GM18499 (cell line): ENCODE measurements around the gene PRR19.

Experiments used
- ATAC-seq: cut with Tn5 transposase; IDR thresholded peaks from one replicate; pipeline ENCODE4 v1.9.1; 2021; ENCODE audit warnings: moderate number of reproducible peaks; ENCODE audit not compliant: insufficient read depth, unreplicated experiment

Gene PRR19

DNA sequence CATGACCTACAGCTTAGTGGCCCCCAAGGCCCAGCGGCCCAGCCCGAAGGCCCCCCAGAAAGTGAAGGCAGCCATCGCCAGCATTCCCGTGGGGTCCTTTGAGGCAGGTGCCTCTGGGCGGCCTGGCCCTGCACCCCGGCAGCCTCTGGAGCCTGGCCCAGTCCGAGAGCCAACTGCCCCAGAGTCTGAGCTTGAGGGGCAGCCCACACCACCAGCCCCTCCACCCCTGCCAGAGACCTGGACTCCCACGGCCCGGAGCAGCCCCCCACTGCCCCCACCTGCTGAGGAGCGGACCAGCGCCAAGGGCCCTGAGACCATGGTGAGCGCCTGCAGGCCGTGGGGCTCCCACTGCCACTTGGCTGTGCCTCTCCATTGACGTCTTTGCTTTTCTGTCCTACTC lies 9.0 kb upstream of the PRR19 start:
- no peak for ATAC-seq

DNA sequence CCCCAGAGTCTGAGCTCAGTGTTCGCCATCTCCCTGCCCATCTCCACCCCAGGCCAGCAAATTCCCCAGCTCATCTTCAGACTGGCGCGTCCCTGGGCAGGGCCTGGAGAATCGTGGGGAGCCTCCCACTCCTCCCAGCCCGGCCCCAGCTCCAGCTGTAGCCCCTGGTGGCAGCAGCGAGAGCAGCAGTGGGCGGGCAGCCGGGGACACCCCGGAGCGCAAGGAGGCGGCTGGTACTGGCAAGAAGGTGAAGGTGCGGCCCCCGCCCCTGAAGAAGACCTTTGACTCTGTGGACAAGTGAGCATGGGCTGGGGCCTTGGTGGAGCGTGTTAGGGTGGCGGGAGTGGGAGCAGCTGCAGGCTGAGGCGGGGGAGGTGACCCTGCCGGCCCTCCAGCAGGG lies 8.4 kb upstream of the PRR19 start:
- no peak for ATAC-seq

DNA sequence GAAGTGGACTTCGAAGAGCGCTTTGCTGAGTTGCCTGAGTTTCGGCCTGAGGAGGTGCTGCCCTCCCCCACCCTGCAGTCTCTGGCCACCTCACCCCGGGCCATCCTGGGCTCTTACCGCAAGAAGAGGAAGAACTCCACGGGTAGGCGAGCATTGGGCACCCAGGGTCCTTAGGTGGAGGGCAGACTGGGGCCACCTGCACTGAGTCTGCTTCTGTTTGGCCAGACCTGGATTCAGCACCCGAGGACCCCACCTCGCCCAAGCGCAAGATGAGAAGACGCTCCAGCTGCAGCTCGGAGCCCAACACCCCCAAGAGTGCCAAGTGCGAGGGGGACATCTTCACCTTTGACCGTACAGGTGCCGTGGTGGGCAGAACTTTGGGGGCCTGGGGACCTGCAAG lies 8.0 kb upstream of the PRR19 start:
- ATAC-seq: no peak

DNA sequence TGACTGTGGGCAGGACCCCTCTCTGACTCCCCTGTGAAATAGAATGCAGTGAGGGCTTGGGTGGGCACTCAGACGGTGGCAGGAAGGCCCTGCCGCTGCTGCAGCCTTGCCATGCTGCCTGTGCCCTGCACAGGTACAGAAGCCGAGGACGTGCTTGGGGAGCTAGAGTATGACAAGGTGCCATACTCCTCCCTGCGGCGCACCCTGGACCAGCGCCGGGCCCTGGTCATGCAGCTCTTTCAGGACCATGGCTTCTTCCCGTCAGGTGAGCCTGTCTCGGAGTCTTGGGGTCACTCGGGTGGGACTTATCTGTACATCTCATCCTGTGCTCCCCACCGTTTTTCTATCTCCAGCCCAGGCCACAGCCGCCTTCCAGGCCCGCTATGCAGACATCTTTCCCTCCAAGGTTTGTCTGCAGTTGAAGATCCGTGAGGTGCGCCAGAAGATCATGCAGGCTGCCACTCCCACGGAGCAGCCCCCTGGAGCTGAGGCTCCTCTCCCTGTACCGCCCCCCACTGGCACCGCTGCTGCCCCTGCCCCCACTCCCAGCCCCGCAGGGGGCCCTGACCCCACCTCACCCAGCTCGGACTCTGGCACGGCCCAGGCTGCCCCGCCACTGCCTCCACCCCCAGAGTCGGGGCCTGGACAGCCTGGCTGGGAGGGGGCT lies 7.3 kb upstream of the PRR19 start:
- no peak for ATAC-seq

DNA sequence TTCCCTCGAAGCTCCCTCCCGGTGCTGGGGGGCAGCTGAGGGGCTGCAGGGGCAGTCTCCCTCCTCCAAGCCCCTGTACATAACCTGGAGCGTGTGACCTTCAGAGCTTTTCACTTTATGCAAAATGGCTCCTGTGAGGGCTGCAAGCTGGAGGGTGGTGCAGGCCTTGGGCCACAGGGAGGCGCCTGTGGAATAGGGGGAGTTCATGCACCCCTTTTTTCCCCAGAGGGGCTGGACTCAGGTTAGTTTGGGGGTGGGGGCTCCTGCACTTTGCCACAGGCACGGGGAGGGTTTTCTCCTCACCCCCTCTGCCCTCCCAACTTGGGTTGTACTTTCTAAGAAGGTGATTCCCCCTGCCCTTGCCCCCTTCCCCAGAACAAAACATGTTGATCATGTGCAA lies 6.6 kb upstream of the PRR19 start:
- ATAC-seq: no peak

DNA sequence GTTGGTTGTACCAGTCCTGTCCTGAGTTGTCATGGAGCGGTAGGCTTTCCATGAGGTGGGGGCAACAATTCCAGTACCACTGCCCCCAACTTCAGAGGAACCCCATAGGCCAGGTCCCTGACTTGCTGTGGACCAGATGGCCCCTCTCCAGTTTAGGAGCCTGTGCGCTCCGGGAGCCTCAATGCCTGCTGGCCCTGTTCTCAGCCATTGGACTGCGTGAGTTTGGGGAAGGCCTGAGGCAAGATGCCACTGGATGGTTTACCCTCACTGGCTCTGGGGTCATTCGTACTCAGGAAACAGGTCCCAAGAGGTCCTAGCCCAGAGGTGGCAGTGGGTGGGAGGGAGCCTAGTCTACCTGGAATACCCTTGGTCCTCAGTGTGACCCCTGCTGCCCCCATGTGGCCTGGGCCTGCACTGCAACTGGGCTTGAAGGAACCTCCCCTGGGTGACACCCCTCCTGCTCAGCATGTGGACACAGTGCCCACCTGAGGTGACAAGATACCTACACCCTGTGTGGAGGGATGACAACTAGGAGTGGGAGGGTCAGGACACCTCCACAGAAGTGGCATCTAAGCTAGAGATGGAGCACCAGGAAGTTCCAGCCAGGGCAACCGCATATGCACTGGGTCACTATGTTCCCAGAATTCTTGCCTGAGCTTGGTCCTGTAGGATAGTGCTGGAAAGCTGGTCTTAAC lies 6.0 kb upstream of the PRR19 start:
- no peak for ATAC-seq

DNA sequence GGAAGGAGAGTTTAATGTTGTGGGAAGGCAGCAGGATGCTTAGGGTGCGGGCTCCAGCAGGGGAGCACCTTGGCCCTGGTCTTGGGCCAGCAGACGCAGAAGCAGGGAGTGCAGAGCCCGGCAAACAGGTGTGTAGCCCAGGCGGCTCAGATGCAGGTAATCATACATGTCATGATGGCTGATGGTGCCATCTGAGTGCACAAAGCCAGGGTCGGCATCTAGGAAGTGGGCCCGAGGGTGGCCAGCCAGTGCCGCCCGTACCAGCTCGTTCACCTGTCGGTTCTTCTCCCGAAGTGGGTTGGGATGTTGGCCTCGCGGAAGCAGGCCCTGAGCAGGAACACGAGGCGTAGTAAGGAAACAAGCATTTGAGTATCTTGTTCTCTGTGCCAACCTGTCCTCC lies 4.9 kb upstream of the PRR19 start:
- no peak for ATAC-seq

DNA sequence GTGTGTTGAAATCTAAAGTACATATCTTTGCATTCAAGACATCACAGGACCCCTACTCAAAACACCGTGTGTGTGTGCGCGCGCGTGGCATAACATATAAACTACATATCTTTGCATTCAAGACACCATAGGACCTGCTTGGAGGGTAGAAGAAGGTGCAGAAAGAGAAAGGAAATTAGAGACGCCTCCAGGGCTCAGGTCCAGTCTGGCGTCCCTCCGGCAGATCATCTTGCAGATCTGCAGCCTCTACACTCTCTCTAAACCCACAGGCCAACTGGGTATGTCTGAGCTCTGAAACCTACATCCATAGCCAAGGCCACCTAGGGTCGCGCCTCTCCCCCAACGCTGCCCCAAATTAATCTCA lies 1.2 kb downstream of the PRR19 start:
- ATAC-seq: no peak

DNA sequence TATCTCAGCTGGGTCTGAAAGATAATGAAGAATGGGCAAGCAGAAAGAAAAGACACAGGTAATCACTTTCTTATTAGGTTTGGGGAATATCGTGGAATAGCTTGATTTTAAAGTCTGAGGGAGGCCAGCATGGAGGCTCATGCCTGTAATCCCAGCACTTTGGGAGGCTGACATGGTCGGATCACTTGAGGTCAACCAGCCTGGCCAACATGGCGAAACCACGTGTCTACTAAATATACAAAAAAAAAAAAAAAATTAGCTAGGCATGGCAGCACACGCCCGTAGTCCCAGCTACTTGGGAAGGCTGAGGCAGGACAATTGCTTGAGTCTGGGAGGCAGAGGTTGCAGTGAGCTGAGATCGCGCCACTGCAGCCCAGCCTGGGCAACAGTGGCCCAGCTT lies 1.9 kb downstream of the PRR19 start:
- no peak for ATAC-seq

DNA sequence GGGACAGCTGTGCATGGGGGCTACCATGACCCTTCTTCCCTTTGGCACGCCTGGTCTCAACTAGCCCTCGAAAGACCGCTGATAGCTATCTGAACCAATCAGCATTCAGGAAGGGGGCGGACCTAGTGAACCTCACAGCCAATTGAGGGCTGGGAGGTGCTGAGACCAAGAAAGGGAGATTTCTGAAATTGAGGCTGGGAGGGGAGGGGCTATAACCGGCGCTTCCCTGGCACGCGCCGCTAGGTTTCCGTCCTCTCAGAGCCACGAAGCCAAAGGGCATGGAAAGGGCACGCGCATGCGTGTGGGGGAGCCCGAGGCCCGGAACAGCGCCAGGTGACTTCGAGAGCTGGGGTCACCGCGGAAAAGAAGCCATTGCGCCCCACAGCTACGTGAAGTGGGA lies 4.7 kb downstream of the PRR19 start:
- ATAC-seq: no peak

DNA sequence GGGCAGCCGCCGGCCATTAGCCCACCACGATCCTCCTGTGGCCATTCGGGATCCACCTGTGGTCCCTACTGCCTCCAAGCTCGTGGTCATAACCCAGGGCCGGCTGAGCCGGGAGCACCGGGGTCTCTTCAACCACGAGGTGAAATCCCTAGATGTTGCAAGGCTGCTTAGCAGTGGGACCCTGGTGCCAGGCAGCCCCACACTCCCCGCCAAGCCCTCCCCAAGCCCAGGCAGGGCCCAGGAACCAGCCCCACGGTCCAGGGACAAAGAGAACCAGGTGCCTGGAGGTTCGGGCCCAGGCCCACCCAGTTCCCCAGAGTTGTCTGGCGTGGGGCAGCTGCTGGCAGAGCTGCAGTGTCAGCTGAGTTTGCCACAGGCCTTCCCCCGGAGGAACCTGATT lies 7.8 kb downstream of the PRR19 start:
- no peak for ATAC-seq

DNA sequence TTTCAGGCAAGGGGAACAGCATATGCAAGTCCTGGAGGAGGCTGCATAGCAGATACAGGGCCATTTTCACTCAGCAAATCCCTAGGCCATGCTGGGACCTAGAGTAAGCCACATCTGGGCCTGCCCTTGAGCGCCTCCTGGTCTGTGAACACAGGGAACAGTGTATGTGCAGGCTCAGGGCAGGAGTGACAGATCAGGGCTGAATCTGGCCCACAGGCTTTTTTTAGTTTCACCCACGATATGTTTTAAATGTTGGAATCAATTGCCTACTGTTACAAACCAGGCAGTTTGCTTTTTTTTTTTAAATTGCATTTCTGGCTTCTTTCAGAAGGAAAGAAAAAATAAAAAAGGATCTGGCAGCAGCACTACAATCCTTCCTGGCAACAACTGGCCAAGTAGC lies 9.7 kb downstream of the PRR19 start:
- no peak for ATAC-seq

DNA sequence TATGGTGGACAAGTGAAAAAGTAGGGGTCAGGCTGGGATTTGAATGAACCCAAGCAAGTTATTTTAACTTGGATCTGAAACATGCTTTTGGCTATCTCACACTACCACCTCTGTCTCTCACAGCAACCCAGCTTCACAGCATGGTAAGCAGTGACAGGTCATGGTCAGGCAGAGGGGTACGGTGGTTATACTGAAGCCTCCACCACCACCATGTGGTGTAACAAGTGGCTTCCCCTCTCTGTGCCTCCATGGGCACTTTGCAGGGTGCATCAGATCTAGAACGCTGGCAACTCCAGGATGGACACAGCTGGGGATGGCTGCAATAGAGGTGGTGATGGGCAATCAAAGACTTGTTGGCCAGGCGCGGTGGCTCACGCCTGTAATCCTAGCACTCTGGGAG lies 10.4 kb downstream of the PRR19 start:
- ATAC-seq: no peak

DNA sequence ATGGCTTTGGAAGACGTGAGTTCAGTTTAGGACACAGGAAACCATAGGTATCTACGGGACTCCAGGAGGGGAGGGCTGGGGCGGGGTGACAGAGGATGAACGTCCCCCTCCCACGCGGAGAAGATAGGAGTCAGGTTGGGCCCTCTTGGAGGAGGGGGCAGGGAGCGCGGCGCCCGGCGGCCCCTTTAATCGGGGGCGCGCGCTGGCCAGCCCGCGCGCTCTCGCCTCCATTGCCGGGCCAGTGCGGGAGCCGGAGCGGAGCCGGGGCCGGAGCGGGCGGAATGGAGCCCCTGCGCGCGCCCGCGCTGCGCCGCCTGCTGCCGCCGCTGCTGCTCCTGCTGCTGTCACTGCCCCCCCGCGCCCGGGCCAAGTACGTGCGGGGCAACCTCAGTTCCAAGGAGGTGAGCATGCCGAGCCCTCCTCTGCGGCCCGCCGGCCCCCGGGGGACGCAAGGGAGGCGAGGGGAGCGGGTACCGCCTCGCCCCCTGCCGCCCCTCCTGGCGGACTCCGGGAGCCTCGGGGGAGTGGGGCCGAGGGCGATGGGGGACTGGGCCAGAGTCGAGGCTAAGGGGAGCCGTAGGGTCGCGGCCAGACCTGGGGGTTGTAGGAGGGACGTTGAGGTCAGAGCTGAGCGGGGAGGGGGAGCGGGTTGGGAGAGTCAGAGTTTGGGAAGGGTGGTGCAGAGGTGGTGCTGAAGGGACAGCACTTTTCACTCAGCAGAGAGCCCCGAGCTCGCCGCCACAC lies 11.3 kb downstream of the PRR19 start, which contains the start of gene TMEM145:
Gene TMEM145 (plus strand): TSS at position 214 of the 744 bp plus-strand sequence. CDS start 68 bp downstream, at position 282.
- ATAC-seq: no peak

DNA sequence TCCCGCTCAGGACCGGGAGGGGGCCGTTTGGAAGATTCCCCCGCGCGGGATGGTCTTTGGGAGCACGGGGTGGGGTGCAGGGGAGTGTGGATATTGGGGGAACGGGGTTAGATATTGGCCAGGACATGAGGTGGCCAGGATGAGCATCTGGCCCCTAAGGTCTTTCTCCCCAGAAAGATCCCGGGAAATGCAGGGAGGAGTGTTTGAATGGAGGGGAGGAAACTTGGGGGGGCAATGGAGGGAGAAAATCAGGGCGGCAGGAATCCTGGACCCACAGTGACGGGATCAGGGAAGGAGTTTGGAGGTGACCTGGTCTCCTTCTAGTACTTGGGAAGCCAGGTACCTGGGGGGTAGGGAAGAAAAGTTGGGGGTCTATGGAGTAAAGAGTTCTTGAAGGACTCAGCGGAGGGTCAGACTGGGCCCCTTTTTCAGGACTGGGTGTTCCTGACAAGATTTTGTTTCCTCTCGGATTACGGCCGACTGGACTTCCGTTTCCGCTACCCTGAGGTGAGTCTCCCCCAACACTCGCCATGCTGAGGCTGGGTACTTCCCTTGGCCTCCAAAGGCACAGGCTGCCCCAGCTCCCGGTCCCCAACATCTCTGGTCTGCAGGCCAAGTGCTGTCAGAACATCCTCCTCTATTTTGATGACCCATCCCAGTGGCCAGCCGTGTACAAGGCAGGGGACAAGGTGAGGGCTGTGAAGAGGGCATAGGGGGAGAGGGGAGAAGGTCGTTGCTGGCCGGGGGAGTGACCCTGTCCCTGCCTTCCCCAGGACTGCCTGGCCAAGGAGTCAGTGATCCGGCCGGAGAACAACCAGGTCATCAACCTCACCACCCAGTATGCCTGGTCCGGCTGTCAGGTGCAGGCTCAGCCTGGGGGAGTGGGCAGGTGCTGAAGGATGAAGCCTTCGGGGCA lies 12.2 kb downstream of the PRR19 start:
- no peak for ATAC-seq

DNA sequence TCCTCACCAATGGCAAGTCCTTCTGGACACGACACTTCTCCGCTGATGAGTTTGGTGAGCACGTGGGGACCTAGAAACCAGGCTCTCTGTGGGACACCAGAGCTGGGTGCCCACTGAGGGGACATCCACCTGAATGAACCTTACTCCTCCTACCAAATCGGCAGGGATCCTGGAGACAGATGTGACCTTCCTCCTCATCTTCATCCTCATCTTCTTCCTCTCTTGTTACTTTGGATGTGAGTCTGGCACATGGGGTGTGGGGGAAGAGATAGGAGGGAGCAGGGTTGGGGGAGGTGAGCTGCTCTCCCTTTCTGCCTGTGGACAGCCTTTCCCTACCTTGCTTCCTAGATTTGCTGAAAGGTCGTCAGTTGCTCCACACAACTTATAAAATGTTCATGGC lies 13.1 kb downstream of the PRR19 start:
- no peak for ATAC-seq

DNA sequence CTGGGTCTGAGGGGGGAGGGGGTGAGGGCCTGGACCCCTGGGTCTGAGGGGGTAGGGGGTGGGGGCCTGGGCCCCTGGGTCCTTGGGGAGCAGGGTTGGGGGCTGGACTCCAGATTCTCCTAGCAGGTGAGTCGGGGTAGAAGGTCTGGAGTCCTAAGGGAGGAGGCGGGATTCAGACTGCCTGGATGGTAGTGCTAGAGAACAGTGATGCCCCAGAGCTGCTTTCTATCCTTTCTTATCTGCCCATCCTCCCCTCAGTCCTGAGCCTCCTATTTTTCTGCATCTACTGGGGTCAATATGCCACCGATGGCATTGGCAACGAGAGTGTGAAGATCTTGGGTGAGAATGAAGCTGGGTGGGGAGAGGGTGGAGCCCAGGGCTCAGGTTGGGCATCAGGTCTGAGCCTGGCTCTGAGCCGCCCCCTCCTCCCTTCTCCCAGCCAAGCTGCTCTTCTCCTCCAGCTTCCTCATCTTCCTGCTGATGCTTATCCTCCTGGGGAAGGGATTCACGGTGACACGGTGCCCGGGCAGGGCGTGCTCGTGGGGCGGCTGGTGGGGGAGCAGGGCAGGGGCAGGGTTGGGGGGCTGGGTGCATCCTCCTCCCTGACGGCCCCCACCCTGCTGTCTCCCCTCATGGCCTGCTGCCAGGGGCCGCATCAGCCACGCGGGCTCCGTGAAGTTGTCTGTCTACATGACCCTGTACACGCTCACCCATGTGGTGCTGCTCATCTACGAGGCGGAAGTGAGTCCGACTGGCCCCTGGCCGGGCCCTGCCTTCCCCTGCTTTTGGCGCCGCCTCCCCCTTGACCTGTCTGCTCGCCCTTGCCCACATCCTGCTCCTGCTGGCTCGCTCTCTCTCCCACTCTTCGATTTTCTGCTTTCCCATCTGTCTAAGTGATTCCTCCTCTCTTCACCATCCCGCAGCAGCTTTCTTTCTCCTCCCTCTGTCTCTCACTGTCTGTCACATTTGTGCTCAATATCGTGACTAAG lies 14.6 kb downstream of the PRR19 start:
- no peak for ATAC-seq

DNA sequence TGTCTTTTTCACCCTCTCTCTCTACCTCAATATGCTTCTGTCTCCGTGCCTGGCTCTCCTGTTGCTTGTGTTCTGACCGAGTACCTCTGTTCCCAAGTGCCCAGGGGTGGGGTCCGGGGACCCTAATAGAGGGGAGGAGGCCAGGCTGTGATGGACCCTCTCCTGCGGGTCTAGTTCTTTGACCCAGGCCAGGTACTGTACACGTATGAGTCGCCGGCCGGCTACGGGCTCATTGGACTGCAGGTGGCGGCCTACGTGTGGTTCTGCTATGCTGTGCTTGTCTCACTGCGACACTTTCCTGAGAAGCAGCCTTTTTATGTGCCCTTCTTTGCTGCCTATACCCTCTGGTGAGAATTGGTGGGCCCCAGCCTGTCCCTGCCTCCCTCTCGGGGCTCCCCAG lies 15.6 kb downstream of the PRR19 start:
- ATAC-seq: no peak

DNA sequence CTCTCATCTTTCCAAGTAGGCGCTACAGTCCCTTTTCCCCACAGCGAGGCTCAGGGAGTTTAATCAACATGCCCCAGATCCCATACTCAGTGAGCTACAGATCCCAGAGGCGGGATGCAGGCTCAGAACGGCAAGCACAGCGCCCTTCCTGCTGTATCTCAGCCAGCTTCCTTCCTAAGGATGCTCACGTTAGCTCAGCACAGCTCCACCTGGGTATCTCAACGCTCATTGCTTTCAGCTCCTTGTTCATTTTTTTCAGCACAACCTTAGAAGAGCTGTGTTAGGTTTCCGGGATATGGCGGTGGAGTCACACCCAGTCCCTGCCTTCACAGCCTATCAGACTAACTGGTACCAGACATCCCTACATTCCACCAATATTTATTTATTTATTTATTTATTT lies 20.4 kb downstream of the PRR19 start:
- ATAC-seq: no peak
